CD4-positive, alpha-beta T cell treated with Interleukin-17A for 1 hour (primary cell): Measurements from ENCODE around the gene FLOT2.
"Not testable (repeated sequence)": the region's sequence is repeated elsewhere in the genome, so short reads cannot be mapped to it uniquely, and the experiment has no call there.

Experiments
- DNase-seq: peaks from one replicate; pipeline ENCODE4 v3.0.0-alpha.2; 2020

Gene FLOT2

DNA sequence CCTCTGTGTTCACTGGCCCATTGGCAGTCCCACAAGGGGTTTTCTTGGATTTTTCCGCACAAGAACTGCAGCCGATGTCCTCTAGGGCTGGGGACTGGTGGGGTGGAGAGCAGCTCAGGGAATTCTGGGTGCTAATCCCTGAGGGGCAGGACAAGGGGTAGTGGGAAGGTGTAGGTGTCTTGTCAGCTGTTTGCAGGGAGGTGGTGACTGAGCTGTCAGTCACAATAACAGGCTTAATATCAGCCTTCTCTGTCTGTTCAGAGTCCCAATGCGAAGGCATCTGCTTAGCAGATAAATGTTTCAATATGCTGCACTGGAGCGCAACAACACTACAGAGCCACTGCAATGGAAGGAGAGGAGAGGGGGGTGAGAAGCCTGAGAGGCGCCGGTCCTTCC lies 15.4 kb upstream of the FLOT2 start:
- no peak for DNase-seq

DNA sequence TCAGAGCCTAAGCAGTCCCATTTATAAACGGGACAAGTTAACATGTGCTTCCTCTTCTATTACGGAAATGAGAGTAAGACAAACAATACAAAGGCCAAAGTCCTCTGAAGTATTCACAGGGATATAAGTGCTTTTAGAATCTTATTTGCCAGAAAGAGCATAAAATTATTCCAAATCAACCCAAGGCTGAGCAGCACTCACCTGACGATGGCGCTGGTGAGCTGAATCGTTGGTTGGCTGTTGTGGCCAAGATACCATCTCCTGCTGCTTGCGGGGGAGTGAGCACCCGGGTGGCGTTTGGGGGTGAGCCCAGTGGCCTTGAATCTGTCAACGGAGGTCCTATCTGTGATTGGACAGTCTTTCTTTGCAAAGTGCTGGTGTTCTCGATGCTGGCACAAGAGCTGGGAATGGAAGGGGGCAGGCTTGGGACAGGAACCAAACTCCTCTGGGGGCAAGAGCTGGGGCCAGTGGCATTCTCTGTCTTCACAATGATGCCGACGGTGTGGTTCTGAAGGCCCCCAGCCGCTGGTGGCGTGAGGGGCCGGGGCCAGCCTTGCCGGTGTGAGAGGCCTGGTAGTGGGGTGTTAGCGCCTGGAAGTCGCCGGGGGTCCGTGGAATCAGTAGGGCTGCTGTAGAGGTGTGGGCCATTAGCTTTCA lies 14.9 kb upstream of the FLOT2 start:
- DNase-seq, result peak; percentile 22

DNA sequence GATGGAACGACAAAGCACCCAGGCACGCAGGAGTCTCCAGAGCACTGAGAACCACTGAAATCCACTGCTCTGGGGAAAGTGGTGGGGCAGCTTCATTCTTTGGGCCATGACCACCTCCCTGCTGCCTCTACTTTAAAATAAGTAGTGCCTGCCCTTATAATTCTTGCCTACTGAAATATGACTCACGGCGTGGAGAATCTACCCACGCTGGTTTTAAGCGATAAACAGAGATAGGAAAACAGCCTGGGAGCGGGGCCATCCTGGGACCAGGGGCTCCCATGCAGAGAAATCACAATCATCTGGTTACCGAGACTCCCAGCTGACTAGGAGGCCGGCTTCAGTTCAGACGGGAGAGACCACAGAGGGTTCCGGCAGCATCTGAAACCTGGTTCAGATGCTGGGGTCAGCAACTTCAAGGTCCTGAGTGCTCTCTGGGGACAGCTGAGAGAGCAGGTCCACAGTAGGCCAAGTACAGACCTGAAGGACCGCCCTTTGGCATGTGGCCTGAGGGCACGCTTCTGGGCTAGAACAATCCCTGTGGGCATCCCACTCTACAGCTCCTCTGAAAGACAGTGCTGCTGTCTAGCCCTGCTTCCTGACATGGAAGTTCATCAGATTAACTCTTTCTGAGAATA lies 14.0 kb upstream of the FLOT2 start:
- no peak for DNase-seq

DNA sequence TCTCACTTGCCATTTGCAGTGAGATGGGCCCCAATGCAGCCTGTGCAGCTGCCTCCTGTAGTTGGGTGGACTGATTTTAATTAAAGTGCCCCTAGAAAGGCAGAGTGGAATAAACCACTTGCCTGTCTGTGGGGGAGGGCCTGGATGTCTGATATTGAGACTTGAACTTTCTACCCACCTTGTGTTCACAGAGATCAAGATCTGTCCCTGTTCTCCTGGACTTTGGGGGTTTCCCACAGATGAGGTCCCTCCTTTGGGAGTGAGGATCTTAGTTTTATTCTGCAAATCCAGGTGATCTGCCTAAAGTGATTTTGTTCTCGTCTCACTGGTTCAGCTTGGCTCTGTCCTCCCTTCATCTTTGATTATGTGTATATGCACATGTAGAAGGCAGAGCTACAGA lies 13.0 kb upstream of the FLOT2 start:
- DNase-seq, result no peak

DNA sequence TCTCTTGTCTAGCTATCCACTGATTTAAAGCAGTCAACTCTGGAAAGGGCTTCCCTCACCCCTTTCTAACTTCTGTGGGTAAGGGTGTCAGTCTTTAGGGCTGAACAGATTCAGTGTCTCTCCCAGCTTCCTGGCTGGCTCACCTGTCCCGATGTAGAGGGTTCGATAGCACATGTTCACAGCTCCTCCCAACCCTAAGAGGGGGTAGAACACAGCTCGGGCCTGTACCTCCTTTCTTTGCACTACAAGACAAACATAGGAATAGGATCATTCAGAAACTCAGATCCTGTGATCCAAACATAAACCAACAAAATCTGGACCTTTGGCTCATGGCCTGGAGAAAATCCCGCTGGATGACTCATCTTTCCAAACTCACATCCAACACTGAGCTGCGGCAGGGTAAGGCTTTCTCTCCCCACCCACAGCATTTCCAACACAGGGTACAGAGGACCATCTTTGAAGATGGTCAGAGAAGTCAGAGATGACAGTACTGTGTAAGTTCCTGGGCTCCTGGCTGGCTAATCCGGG lies 11.2 kb upstream of the FLOT2 start:
- DNase-seq, result no peak

DNA sequence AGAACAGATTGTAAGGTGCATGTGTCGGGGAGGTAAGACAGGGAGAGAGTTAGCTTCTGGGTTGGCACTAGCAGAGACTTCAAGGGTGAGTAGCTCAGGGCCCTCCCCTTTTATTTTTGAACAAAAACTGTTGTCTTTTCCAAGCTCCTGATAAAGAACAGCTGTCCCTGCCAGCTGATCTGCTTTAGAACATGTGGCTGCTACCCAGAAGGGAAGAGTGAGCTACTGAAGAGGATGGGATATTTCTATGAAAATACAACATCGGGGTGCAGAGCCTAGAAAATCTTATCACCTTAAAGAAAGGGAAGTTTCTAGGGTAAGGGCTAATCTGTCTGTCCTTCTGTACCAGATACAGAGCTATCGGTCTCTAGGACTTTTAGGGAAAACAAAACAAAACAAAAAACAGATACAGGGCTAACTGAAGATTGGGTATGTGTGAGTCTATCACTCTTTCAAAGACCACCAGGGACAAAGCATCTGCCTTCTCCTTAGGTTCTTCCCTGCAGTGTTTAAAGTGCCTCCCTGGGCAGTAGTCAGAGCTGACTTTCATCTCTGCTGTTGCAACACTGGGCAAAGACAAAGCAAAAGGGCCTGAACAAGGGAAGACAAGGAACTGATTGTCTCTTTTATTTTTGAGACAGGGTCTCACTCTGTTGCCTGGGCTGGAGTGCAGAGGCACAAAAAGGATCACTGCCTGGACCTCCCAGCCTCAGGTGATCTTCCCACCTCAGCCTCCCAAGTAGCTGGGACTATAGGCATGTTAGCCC lies 10.4 kb upstream of the FLOT2 start:
- DNase-seq, result no peak

DNA sequence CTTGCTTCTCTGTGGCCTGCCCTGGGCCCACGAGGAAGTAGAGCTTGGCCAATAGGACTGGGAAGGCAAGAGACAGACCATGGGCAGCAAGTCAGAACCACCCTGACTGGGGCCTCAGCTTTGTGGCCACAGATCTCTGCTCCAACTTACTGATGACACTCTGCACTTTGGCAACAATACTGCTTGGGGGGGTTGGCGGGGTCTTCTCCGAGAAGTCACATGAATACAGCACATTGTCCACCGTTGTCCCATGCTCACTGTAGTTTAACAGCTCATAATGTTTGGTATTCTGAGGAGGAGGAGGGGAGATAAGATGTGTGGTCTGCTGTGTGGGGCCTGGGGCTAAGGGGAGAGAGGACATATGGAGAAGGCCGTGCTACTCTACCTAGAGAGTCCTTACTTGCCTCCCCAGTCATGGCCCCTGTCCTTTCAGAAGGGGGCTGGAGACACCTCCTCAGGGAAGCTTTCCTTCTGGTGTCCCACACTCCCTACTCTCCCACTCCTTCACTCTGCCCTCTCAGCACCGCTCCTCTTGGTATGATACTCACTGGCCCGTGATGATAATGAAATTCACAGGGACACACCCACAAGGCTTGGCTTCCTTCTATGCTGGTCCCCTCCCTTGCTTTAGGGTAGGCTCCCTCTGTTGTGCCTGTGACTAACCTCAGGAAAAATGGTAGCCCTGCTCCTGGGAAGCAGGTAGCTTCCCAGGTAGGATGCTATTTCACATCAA lies 9.3 kb upstream of the FLOT2 start:
- no peak for DNase-seq

DNA sequence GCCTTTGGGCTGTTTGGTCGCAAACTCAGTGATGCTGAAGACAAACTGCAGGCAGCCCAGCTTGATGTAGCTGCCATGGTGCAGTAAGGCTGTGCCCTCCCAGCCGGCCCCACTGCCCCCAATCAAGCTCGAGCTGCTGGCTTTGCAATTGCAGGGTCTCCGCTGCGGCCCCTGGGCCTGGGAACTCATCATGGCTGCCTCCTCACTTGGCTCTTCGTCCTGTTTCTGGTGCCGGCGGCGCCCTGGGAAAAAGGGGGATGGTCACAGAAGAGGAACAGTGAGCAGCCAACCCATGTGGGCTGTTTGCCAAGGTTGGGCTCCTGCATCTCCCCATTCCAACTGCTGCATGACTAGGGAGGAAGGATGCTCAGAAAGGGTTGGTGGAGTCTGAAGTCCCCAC lies 8.7 kb upstream of the FLOT2 start:
- no peak for DNase-seq

DNA sequence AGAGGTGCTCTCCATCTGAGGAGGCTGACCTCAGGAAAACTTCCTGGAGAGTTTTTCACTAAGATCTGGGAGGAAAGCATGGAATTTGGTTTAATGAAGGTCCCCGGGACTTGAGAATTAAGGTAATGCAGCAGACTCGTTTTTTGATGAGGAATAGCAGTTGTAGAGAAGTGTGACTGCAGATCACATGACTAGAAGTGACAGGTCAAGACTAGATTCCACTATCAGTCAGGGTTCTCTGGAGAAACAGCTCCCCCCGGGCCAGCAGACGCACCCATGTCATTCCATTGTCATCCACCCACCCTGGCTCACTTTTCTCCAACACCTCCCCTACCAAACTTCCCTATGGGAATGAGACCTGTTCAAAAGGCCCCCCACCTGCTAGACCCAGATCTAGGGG lies 7.3 kb upstream of the FLOT2 start:
- DNase-seq, result no peak

DNA sequence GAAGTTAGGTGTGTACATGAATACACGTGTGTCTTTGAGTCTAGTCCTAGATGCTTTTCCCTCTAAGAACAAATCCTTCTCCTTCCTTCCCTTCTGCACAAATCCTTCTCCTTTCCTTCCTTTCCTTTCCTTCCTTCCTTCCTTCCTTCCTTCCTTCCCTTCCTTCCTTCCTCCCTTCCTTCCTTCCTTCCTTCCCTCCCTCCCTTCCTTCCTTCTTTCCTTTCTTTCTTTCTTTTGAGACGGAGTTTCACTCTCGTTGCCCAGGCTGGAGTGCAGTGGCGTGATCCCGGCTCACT lies 6.0 kb upstream of the FLOT2 start:
- DNase-seq, result not testable (repeated sequence)

DNA sequence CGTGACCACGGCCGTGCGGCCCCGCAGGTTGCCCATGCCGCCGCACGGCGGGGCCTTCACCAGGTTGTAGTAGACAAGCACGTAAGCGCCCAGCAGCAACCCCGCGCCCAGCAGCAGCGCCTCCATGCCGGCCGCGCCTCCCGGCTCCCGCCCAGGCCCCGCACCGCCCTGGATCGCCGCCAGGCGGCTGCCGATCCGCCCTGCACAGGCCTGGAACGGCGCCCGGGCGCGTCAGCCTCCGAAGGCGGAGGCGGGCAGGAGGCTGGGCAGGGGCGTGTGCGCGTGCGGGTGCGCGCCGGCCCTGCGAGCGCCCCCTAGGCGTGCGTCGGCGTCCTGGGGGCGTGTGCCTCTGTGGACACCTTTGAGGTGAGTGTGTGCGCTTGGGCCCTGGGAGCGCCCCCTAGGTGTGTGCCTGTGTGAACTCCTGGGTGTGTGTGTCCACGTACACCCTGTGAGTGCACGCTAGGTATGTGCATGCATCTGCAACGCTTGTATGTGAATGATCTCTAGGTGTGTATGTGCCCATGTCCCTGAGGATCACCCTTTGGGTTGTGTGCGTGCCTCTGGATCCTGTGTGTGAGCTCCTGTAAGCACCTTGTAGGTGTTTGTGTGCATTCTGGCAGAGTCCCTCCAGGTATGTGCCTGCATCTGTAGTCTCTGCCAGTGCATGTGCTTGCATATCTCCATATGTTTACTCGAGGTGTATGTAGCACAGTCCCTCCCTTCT lies 5.4 kb upstream of the FLOT2 start, which contains the start of gene DHRS13:
DHRS13 (minus strand) TSS at position 261 of the 727 bp plus-strand sequence; CDS start at position 126, 135 bp downstream.
- peak; percentile 95 for DNase-seq

DNA sequence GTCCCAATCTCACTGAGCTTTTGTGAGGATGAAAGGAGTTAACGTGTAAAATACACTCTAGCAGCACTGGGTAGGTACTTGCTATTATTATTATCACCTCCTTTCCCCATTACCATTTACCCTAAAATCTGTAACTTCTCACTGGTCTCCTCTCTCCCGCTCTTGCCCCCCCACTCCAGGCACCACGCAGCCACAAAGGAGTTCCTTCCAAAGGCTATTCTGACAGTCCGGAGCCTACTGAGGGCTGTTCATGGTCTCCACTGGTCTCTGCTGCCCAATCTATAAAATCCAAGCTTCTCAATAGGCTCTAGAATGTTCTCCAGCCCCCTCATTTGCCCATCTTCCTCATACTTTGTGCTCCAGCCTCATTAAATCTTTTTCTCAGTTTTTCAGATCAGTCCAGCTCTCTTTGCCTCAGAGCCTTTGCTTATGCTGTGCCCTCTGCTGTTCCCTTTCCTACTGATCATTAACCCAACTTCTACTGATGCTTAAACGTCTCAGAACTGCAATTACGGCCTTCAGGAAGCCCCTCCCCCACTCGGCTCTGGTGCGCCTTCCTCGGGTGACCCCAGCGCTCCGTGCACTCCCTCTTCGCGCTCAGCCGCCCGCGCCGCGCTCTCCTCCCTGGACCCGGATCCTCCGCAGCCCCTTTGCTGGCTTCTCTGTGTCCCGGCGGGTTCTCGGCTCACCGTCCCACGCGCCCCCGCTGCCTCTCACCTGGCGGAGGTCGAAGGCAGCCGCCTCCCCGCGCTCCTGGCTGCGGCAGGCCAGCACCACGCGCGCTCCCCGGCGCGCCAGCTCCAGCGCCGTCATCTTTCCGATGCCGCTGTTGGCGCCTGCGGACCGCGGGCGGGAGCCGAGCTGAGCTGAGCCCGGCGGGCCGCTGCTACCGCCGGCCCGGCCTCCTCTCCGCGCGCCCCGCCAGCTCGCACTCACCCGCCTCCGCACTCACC lies 4.6 kb upstream of the FLOT2 start:
- peak; percentile 54 for DNase-seq

DNA sequence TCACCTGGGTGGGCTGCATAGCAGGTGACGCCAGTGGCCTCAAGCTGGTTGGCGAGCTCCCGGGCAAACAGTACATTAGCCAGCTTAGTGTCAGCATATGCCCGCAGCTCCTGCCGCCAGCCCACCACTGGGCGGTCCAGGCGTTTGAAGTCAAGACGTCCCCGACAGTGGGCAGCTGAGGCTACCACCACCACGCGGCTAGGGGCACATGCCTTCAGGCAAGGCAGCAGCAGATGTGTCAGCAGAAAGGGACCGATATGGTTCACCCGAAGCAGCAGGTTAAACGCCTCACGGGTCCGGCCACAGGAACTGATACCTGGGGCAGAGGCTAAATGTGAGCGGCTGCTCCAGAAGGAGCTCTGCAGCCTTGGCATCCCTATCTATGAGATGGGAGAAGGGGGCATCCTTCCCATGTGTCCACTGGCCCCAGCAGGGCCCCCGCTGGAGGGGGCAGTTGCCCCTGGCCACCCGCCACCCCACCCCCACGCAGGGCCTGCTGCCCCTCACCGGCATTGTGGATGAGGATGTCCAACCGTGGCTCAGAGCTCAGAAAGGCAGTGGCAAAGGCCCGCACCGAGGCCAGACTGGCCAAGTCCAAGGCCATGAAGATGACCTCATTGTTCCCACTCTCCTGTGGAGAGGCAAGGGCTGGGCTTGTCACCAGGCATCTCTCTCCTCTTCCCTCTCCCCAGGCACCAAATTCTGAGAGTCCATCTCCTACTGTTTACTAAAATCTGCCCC lies 3.6 kb upstream of the FLOT2 start:
- no peak for DNase-seq

DNA sequence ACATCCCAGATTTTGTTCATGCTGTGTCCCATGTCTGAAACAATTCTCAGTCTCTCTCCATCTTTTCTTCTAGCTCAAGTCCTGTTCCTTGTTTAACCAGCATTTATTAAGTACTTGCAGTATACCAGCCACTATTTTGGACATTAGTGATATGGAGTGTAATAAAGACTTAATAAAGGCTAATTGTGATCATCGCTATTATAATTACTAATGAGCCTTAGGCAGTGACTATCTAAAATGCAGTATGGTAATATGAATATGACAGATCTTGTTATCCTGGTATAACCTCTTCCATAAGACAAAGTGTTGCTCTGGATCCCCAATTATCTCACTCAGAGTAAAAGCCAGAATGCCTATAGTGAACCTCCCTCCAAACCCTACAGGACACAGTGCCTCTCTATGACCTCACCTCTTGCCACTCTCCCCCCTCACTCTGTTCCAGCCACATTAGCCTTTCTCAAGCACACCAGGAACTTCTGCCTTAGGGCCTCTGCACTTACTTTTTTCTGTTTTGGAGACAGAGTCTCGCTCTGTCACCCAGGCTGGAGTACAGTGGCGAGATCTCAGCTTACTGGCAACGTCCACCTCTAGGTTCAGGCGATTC lies 1.8 kb upstream of the FLOT2 start:
- DNase-seq, result no peak

DNA sequence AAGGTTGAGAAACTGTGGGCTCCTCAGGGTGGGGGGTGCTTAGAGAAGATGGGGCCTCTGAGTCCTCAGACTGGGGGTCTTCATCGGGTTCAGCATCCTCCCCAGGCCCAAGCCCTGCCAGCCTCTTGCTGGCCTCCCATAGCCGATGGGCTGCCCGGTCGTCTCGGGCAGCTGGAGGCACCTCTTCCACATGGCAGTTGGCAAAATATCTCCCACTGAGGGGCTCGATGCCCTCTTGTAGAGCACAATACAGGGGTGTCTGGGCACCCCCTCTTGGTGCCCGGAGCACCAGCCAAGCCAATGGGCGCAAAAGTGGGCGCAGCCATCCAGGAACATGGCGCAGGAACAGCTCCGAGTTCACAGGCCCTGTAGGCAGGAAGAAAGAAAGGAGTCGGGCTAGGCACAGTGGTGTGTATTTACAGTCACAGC lies 1.0 kb upstream of the FLOT2 start:
- no peak for DNase-seq

DNA sequence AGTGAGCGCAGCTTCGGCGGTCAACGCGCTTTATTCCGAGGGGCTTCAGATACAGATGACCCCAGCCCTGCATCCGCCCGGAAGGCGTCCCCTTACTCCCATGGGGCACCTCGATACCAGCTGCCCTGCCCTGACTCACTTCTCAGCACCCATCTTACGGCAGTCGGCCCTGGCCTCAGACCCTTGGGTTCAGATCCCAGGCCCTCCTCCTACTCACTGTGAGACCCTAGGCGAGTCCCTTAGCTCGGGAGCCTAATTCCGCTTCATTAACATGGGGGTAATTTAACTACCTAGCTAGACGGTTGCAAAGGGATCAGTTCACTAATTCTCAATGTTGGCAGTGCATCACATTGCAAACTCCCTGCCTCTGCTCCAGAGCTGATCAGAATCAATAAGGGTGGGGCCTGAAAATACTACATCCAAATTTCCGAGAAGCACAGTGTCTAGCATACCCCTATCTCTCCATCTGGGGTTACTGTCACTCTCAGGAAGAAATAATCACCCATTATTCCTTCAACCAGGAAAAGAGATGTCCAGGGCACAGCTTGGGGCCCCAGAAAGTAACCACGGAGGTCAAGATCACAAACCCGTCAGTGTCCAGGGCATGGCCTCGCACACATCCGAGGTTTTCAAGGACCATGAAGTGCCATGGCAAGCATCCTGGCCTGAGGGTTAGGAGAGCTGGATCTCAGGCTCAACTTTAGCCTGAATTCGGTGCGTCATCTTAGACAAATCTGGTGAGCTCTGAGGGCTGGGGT lies 415 bp upstream of the FLOT2 start:
- peak; percentile 48 for DNase-seq

DNA sequence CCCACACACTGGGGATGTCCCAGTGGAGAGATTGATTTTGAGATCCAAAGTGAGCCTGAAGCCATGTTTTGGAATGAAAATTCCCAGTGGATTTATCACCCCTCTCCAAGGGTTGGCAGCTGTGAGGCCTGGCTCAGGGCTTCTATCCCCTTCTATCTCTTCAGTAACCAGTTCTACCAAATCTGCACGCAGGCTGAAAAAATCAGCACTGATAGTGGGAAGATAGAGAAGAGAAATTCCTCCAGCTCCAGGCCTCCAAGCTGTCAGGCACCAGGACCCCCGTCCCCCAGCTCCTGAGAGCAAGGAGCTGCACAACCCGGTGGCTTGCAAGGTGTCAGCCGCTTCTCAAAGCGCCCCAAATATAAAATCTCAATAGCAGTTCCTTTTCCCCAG lies 1.0 kb downstream of the FLOT2 start:
- no peak for DNase-seq

DNA sequence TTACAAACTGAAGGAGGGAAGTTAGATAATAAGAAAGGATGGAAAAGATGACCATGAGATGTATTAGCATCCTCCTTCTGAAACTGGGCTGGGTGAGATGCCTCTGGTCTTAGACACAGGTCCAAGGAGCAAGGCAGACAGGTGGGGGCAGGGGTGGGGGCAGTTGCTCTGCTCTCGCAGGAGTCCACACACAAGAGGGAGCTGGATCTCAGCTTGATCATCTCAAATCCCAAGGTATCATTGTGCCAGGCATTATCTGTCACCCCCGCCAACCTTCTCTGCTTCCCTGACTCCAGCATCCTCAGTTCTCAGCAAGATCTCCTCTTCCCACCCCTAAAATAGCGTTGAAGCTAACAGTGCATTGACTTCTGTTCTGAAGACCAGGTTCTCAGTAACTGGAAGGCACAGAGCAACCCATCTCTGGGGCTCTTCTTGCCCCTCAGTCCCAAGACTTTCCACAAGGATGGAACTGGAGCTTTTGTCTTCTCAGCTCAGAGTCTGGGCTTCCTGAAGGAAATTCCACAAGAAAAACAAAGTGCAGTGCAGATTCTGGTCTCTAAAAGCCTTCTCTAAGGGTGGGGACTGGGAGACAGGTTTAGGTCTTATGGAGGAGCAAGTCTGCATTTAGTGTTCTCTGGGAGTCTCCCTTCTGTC lies 1.6 kb downstream of the FLOT2 start:
- DNase-seq, result no peak
